K562 (cell line): ENCODE data around the gene ZBTB38. TPM values are rescaled to one million over a fixed set of nuclear protein-coding genes. Genes with fewer than 3 reads are reported as not detected.

Experiments
- ATAC-seq: fragments of 200-7000 bp; cut with Tn5 transposase; 3 replicates; pipeline ENCODE4 v1.9.1; 2020; ENCODE audit warnings: moderate library complexity
- BruUV-seq: library from RNA; stranded (reverse); fragments of 400-500 nt; replicated peaks from 2 replicates; lab custom pipeline; 2021; lab: Mats Ljungman, UMichigan
- CTCF ChIA-PET: fragments of 300-600 bp; formaldehyde crosslinking; extraction: SDS; loops from one replicate; lab custom pipeline; 2021; ENCODE audit warnings: low intra/inter-chr PET ratio; lab: Yijun Ruan, JAX
- POLR2A ChIA-PET: fragments of 300-600, 350-650 bp; sonication (Branson Sonifier 250); formaldehyde crosslinking; extraction: SDS; loops from one replicate; lab custom pipeline; 2021; ENCODE audit warnings: antibody characterized with exemption, inconsistent platforms; lab: Yijun Ruan, JAX
- DNase-seq, 4 experiments: peaks; one replicate each; pipeline versions ENCODE4 v3.0.0 to v3.0.0-alpha.2; 2011 to 2018; ENCODE audit warnings: low spot score in 3 of 4, mixed read lengths in 3 of 4; ENCODE audit errors: extremely low read depth in 1 of 4
- FAIRE-seq: peaks from 2 replicates; lab custom pipeline; 2011; peaks lifted over from hg19 to GRCh38; lab: Jason Lieb, UNC
- H2AFZ ChIP-seq: 2 replicates; pipeline ENCODE4 v1.6.0; 2011; ENCODE audit warnings: low read depth, low read length, control low read depth, inconsistent platforms
- H3K27ac ChIP-seq: fragments of 200-600 bp; 3 replicates; pipeline ENCODE4 v1.8.0; 2011; ENCODE audit warnings: low read depth, mild to moderate bottlenecking, control low read depth, inconsistent platforms, low read length, moderate library complexity, mixed read lengths; ENCODE audit errors: extremely low read depth
- H3K27me3 ChIP-seq, 2 experiments: fragments of 300-600 bp in 1 of 2; 2 replicates in 1 of 2; 3 replicates in 1 of 2; pipeline versions ENCODE4 v1.6.0 to v1.8.0; 2011; ENCODE audit warnings: inconsistent platforms in 2 of 2, low read length in 2 of 2, mild to moderate bottlenecking in 1 of 2, mixed read lengths in 1 of 2, moderate library complexity in 1 of 2; ENCODE audit not compliant: control insufficient read depth in 2 of 2, insufficient read depth in 2 of 2
- H3K36me3 ChIP-seq: fragments of 300-600 bp; 3 replicates; pipeline ENCODE4 v1.8.0; 2011; ENCODE audit warnings: mild to moderate bottlenecking, low read length, inconsistent platforms; ENCODE audit not compliant: control insufficient read depth, insufficient read depth
- H3K4me1 ChIP-seq, 2 experiments: fragments of 200-600 bp in 1 of 2; replicated peaks in 1 of 2; 2 replicates in 1 of 2; 3 replicates in 1 of 2; pipeline versions ENCODE4 v1.5.1 to v1.8.0; 2011; ENCODE audit warnings: inconsistent platforms in 2 of 2, low read length in 2 of 2, mild to moderate bottlenecking in 1 of 2, mixed read lengths in 1 of 2, moderate library complexity in 1 of 2; ENCODE audit not compliant: control insufficient read depth in 2 of 2, insufficient read depth in 2 of 2
- H3K4me2 ChIP-seq: 2 replicates; pipeline ENCODE4 v1.6.1; 2011; ENCODE audit warnings: low read length, control low read depth, inconsistent platforms, mixed read lengths; ENCODE audit not compliant: insufficient read depth
- H3K4me3 ChIP-seq: fragments of 200-600 bp; sonication (generic), shearing (Covaris generic); 2 replicates; pipeline ENCODE4 v1.5.1; 2016; ENCODE audit warnings: control low read depth, inconsistent platforms
- H3K79me2 ChIP-seq: fragments of 200-600 bp; 3 replicates; pipeline ENCODE4 v1.8.0; 2011; ENCODE audit warnings: low read length, inconsistent platforms; ENCODE audit not compliant: control insufficient read depth, insufficient read depth
- H3K9ac ChIP-seq, 2 experiments: 2 replicates each; pipeline versions ENCODE4 v1.6.0 to v1.6.1; 2011; ENCODE audit warnings: low read depth in 2 of 2, low read length in 2 of 2, control low read depth in 1 of 2, inconsistent platforms in 1 of 2, mild to moderate bottlenecking in 1 of 2, mixed read lengths in 1 of 2; ENCODE audit not compliant: insufficient read depth in 1 of 2
- H3K9me1 ChIP-seq: one replicate; pipeline ENCODE4 v1.6.0; 2011; ENCODE audit warnings: inconsistent platforms, mild to moderate bottlenecking, low read length, moderate library complexity; ENCODE audit not compliant: control insufficient read depth, insufficient read depth
- H3K9me3 ChIP-seq: replicated peaks from 2 replicates; pipeline ENCODE4 v1.5.1; 2011; ENCODE audit warnings: low read depth, low read length, inconsistent platforms; ENCODE audit not compliant: control insufficient read depth, insufficient read depth
- H4K20me1 ChIP-seq: replicated peaks from 2 replicates; pipeline ENCODE4 v1.6.1; 2011; ENCODE audit warnings: low read length, inconsistent platforms, mixed read lengths; ENCODE audit not compliant: control insufficient read depth, insufficient read depth
- CBX1 ChIP-seq: sonication (generic); IDR thresholded peaks from 2 replicates; pipeline ENCODE4 v1.6.1; 2016; ENCODE audit warnings: antibody characterized with exemption, low read depth, mild to moderate bottlenecking
- ESRRB ChIP-seq: fragments of 250-450 bp; sonication (Bioruptor Pico); IDR thresholded peaks from 2 replicates; pipeline ENCODE4 v1.5.0; 2020; ENCODE audit warnings: mild to moderate bottlenecking, moderate library complexity, borderline replicate concordance
- SRSF7 ChIP-seq: fragments of 200-400 bp; formaldehyde crosslinking; optimal IDR thresholded peaks from 2 replicates; pipeline ENCODE3; 2017; ENCODE audit warnings: mild to moderate bottlenecking, low read depth, low read length
- ZNF140 ChIP-seq: fragments of 250-450 bp; sonication (Bioruptor Pico); IDR thresholded peaks from 2 replicates; pipeline ENCODE4 v1.8.0; 2021; ENCODE audit warnings: moderate library complexity, mild to moderate bottlenecking, inconsistent platforms
- WGBS: fragments of 100-300 bp; shearing (Covaris generic); methylation state at CpG from one replicate; pipeline ENCODE4 v1.1.6; 2016; ENCODE audit warnings: low coverage, mixed read lengths; ENCODE audit not compliant: insufficient coverage; ENCODE audit errors: missing lambda C conversion rate; 5-methylcytosine and 5-hydroxymethylcytosine counted together
- in situ Hi-C: fragments of 300-500 bp; cut with MboI; formaldehyde crosslinking; loops from 4 replicates; pipeline ENCODE4 v1.15.0; 2018; ENCODE audit warnings: inconsistent platforms, mixed read lengths
- intact Hi-C: fragments of 100-400 bp; cut with micrococcal nuclease; formaldehyde crosslinking; loops from 2 replicates; pipeline ENCODE4 v1.14.2; 2022
- polyA plus RNA-seq, 8 experiments: library from polyadenylated mRNA; depleted of rRNA in 4 of 8; stranded (reverse) in 5 of 8; unstranded in 3 of 8; fragments of >200 nt; fragmentation: Nextera tagmentation in 2 of 8; fragmentation: Illumina TruSeq in 1 of 8; extraction: Ambion mirVana in 2 of 8; extraction: Trizol in 1 of 8; gene quantifications; 2 replicates each; pipeline versions ENCODE4 v1.2.1 to v1.2.3, GENCODE V29; 2011 to 2014; ENCODE audit warnings: inconsistent platforms in 1 of 8, missing spikeins in 1 of 8
- total RNA-seq, 7 experiments: library from RNA; depleted of rRNA in 6 of 7; stranded (reverse); fragments of >200 nt in 6 of 7; fragmentation: Illumina TruSeq in 2 of 7; extraction: Trizol in 2 of 7; gene quantifications; 2 replicates each; pipeline versions ENCODE4 v1.2.1 to v1.2.3, GENCODE V29; 2011 to 2021; ENCODE audit warnings: low replicate concordance in 1 of 7
- TF ChIP-seq, protein P1 (sequence below): IDR thresholded peaks from 2 replicates; pipeline ENCODE4 v1.6.1; 2011; ENCODE audit not compliant: insufficient read length; ENCODE audit errors: extremely low read depth

The ZBTB38 gene
- total and polyA plus RNA-seq, 9 of the 15 experiments (the other 6 are each of a cell fraction or from before 2014, with no cell fraction given) = 12.1 to 39.4 (median 22.9) TPM

DNA sequence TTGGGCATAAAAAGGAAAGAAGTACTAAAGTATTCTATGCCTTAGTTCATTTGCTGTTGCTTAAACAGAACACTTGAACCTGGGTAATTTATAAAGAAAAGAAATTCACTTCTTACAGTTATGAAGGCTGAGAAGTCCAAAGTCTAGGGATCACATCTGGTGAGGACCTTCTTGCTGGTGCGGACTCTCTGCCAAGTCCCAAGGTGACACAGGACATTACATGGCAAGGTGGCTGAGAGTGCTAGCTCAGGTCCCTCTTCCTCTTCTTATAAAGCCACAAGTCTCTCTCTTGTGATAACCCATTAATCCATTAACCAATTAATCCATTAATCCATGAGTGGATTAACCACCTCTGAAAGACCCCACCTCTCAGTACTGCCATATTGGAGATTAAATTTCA, 3.1 kb upstream of the ZBTB38 start:
- in situ Hi-C loops (loop anchor here (5.0 kb wide), 1 partner anchor 77 kb away; no protein-coding TSS in a partner anchor), intact Hi-C loops (no loop called here)
- no peak for ATAC-seq
- POLR2A ChIA-PET = interaction anchor here (0.6 kb wide), 1 partner anchor 11 kb away, joined by 3 read pairs; no protein-coding TSS in a partner anchor
- Histone ChIP-seq H3K4me1 (peaks cover 25 to 48% of the 10 kb centered on the region in 2 experiments), H2AFZ (no peak overlapping the region), H3K9me3 (no peaks in the 10 kb centered on the region), H3K4me2 (no peak overlapping the region), H3K36me3 (no peaks in the 10 kb centered on the region; the same call in 2 of the 3 replicates), H4K20me1 (no peaks in the 10 kb centered on the region), H3K27ac (no peak overlapping the region), H3K9ac (no peak overlapping the region), H3K27me3 (no peaks in the 10 kb centered on the region), H3K79me2 (peaks cover 17% of the 10 kb centered on the region), H3K9me1 (no peaks in the 10 kb centered on the region), H3K4me3 (no peak overlapping the region)
- DNase-seq = no peak
- TF ChIP-seq ESRRB (CRISPR knock-in tag) (no peak), SRSF7 (no peak), ZNF140 (CRISPR knock-in tag) (no peak), CBX1 (no peak)
- TF ChIP-seq, protein P1, sequence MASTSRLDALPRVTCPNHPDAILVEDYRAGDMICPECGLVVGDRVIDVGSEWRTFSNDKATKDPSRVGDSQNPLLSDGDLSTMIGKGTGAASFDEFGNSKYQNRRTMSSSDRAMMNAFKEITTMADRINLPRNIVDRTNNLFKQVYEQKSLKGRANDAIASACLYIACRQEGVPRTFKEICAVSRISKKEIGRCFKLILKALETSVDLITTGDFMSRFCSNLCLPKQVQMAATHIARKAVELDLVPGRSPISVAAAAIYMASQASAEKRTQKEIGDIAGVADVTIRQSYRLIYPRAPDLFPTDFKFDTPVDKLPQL = no peak
- BruUV-seq = no TSS peak
- WGBS = 94% methylated on average over 1 of the region's 1 CpG
- CTCF ChIA-PET = no interaction called here
- no peak for FAIRE-seq
